KMS-11 (cell line): ENCODE results near the gene LTF.

Experiments used
- H2AFZ ChIP-seq: fragments of 200-600 bp; sonication (generic); 2 replicates; pipeline ENCODE4 v1.6.1; 2016; ENCODE audit warnings: antibody characterized with exemption, mixed run types, low read depth
- H3K27ac ChIP-seq: fragments of 200-600 bp; sonication (generic); 2 replicates; pipeline ENCODE4 v1.6.1; 2016; ENCODE audit warnings: mild to moderate bottlenecking, mixed run types
- H3K27me3 ChIP-seq: fragments of 200-600 bp; sonication (generic); 2 replicates; pipeline ENCODE4 v1.6.1; 2017; ENCODE audit warnings: mild to moderate bottlenecking, low read depth, mixed run types, moderate library complexity; ENCODE audit not compliant: insufficient read depth
- H3K36me3 ChIP-seq: fragments of 200-600 bp; sonication (generic); 2 replicates; pipeline ENCODE4 v1.6.1; 2017; ENCODE audit warnings: mild to moderate bottlenecking, mixed run types; ENCODE audit not compliant: insufficient read depth
- H3K4me1 ChIP-seq: fragments of 200-600 bp; sonication (generic); 2 replicates; pipeline ENCODE4 v1.6.1; 2016; ENCODE audit warnings: mild to moderate bottlenecking, low read depth, mixed run types; ENCODE audit not compliant: poor library complexity, severe bottlenecking
- H3K4me2 ChIP-seq: fragments of 200-600 bp; sonication (generic); 2 replicates; pipeline ENCODE4 v1.7.0; 2016; ENCODE audit warnings: mild to moderate bottlenecking, mixed run types
- H3K4me3 ChIP-seq: fragments of 200-600 bp; sonication (generic); IDR thresholded peaks from 2 replicates; pipeline ENCODE4 v1.6.1; 2017; ENCODE audit warnings: low read depth, low read length, mixed read lengths; ENCODE audit not compliant: insufficient read depth
- H3K79me2 ChIP-seq: fragments of 200-600 bp; sonication (generic); 2 replicates; pipeline ENCODE4 v1.6.1; 2016; ENCODE audit warnings: low read depth, mixed run types; ENCODE audit not compliant: insufficient read depth
- H3K9ac ChIP-seq: fragments of 200-600 bp; sonication (generic); 2 replicates; pipeline ENCODE4 v1.6.1; 2016; ENCODE audit warnings: mild to moderate bottlenecking, mixed run types
- H4K20me1 ChIP-seq: fragments of 200-600 bp; sonication (generic); 2 replicates; pipeline ENCODE4 v1.6.1; 2016; ENCODE audit warnings: mild to moderate bottlenecking, mixed run types; ENCODE audit not compliant: insufficient read depth
- CTCF ChIP-seq: fragments of 200-600 bp; sonication (generic); conservative IDR thresholded peaks from 2 replicates; pipeline ENCODE4 v1.6.1; 2017; ENCODE audit warnings: low read depth, mild to moderate bottlenecking, antibody characterized with exemption, low read length, moderate library complexity, mixed read lengths

The LTF gene

GRCh38 chr3:46479696-46480095 is 15.0 kb upstream of the LTF start:
- no peaks in the 10 kb centered on the region for H3K79me2 ChIP-seq
- no peak overlapping the region for H3K27ac ChIP-seq
- no peak overlapping the region for H2AFZ ChIP-seq
- H3K9ac ChIP-seq, result no peak overlapping the region
- H3K27me3 ChIP-seq, result no peaks in the 10 kb centered on the region
- no peaks in the 10 kb centered on the region for H3K36me3 ChIP-seq
- no peak for TF ChIP-seq CTCF
- no peaks in the 10 kb centered on the region for H4K20me1 ChIP-seq
- H3K4me3 ChIP-seq, result no peak overlapping the region
- H3K4me2 ChIP-seq, result no peak overlapping the region
- H3K4me1 ChIP-seq, result no peaks in the 10 kb centered on the region

- Histone ChIP-seq H3K4me2 (no peak overlapping the region), H3K4me1 (no peaks in the 10 kb centered on the region), H3K27me3 (no peaks in the 10 kb centered on the region), H4K20me1 (no peaks in the 10 kb centered on the region), H3K9ac (no peak overlapping the region), H3K36me3 (no peaks in the 10 kb centered on the region), H3K27ac (no peak overlapping the region), H2AFZ (no peak overlapping the region), H3K4me3 (no peak overlapping the region), H3K79me2 (no peaks in the 10 kb centered on the region)
- no peak for TF ChIP-seq CTCF
Observed at GRCh38 chr3:46479021-46479420, 14.3 kb upstream of the LTF start.

GRCh38 chr3:46478341-46478740 is 13.6 kb upstream of the LTF start:
- no peak overlapping the region for H3K27ac ChIP-seq
- H3K9ac ChIP-seq, result no peak overlapping the region
- no peak for TF ChIP-seq CTCF
- no peak overlapping the region for H2AFZ ChIP-seq
- no peaks in the 10 kb centered on the region for H3K36me3 ChIP-seq
- no peaks in the 10 kb centered on the region for H3K79me2 ChIP-seq
- H3K4me3 ChIP-seq, result no peak overlapping the region
- no peak overlapping the region for H3K4me2 ChIP-seq
- no peaks in the 10 kb centered on the region for H3K27me3 ChIP-seq
- H3K4me1 ChIP-seq, result no peaks in the 10 kb centered on the region
- no peaks in the 10 kb centered on the region for H4K20me1 ChIP-seq

- Histone ChIP-seq H3K79me2 (no peaks in the 10 kb centered on the region), H3K4me1 (no peaks in the 10 kb centered on the region), H3K27ac (no peak overlapping the region), H3K4me2 (no peak overlapping the region), H3K9ac (no peak overlapping the region), H3K4me3 (no peak overlapping the region), H4K20me1 (no peaks in the 10 kb centered on the region), H3K27me3 (no peaks in the 10 kb centered on the region), H2AFZ (no peak overlapping the region), H3K36me3 (no peaks in the 10 kb centered on the region)
- no peak for TF ChIP-seq CTCF
Observed at GRCh38 chr3:46477756-46478155, 13.1 kb upstream of the LTF start.

- H3K79me2 ChIP-seq, result no peaks in the 10 kb centered on the region
- H3K4me2 ChIP-seq, result no peak overlapping the region
- H4K20me1 ChIP-seq, result no peaks in the 10 kb centered on the region
- H3K9ac ChIP-seq, result no peak overlapping the region
- TF ChIP-seq CTCF, result no peak
- H2AFZ ChIP-seq, result no peak overlapping the region
- no peaks in the 10 kb centered on the region for H3K36me3 ChIP-seq
- no peaks in the 10 kb centered on the region for H3K27me3 ChIP-seq
- H3K4me1 ChIP-seq, result no peaks in the 10 kb centered on the region
- no peak overlapping the region for H3K4me3 ChIP-seq
- H3K27ac ChIP-seq, result no peak overlapping the region
Observed at GRCh38 chr3:46477145-46477544, 12.4 kb upstream of the LTF start.
